Activated CD4-positive, alpha-beta T cell treated with anti-CD3 and anti-CD28 coated beads, Interleukin-2, Interleukin-4, amounts not matched to agents 100 ng/mL and 50 ng/mL, durations not matched to agents 16 hours and 8 hours (primary cell): ENCODE results near the gene KIAA1191.
"Not testable (repeated sequence)": the region's sequence is repeated elsewhere in the genome, so short reads cannot be mapped to it uniquely, and the experiment has no call there.

ENCODE experiments used
- DNase-seq: peaks from one replicate; pipeline ENCODE4 v3.0.0-alpha.2; 2020; ENCODE audit warnings: low spot score

The KIAA1191 gene

DNA sequence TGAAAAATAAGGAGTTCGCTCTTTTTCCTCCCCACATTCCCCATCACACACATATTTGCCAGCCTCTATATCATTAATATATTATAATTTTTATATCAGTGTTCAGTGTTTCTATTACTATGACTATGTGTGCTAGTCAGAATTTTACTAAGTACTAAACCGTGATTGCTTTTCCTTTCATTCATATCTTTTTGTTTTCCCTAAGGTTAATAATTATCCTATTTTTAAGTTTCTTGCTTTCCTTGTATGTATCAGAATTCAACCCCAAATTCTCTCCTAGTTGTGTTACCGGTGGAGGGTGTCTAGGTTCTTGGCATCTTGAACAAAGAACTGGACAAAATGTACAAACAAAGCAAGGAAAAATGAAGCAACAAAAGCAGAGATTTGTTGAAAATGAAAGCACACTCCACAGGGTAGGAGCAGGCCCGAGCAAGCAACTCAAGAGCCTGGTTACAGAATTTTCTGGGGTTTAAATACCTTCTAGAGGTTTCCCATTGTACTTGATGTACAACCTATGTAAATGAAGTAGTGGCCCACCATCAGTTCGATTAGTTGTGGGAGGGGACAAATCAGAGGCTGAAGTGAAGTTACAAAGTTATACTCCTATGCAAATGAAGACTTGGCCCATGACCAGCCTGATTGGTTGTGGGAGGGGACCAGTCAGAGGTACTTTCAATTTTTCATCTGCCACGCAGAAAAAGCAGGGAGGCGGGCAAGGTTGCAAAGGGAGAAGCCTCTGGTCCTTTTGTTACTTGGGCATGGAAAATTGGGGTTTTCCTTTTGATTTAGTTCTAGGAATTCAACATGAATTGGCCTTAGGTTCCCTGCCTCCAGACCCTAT, 43.8 kb downstream of the KIAA1191 start:
- no peak for DNase-seq

DNA sequence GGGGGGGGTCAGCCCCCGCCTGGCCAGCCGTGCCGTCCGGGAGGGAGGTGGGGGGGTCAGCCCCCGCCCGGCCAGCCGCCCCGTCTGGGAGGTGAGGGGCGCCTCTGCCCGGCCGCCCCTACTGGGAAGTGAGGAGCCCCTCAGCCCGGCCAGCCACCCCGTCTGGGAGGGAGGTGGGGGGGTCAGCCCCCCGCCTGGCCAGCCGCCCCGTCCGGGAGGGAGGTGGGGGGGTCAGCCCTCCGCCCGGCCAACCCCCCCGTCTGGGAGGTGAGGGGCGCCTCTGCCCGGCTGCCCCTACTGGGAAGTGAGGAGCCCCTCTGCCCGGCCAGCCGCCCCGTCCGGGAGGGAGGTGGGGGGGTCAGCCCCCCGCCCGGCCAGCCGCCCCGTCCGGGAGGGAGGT, 56.2 kb downstream of the KIAA1191 start:
- DNase-seq = not testable (repeated sequence)
